Thyroid gland (tissue), 4 donors: ENCODE results near the gene DIP2C.

Experiments
- CTCF ChIP-seq, 6 experiments: fragments of 200-600 bp in 3 of 6; fragments of 450-650 bp in 3 of 6; sonication (generic) in 3 of 6; IDR thresholded peaks; one replicate each; pipeline ENCODE4 v1.5.1; 2016 to 2019; ENCODE audit warnings: antibody characterized with exemption in 6 of 6, mild to moderate bottlenecking in 2 of 6, inconsistent platforms in 1 of 6, moderate library complexity in 1 of 6
- POLR2A ChIP-seq, 2 donors: fragments of 450-650 bp; IDR thresholded peaks; one replicate each; pipeline ENCODE4 v1.6.1; 2017; ENCODE audit warnings: antibody characterized with exemption in 2 of 2, mild to moderate bottlenecking in 2 of 2, moderate library complexity in 1 of 2

GRCh38 chr10:299512-299911, 390.0 kb downstream of the DIP2C start:
- TF ChIP-seq CTCF (IDR thresholded peaks at IDR 0.05) (no peak), POLR2A (IDR thresholded peaks at IDR 0.05) (no peak)
